ENCODE data around the gene CFAP46. TPM values are rescaled to one million over a fixed set of nuclear protein-coding genes. Genes with fewer than 3 reads are reported as not detected.

The CFAP46 gene
- total RNA-seq, 2 experiments from 2014 or later, result not detected

DNA sequence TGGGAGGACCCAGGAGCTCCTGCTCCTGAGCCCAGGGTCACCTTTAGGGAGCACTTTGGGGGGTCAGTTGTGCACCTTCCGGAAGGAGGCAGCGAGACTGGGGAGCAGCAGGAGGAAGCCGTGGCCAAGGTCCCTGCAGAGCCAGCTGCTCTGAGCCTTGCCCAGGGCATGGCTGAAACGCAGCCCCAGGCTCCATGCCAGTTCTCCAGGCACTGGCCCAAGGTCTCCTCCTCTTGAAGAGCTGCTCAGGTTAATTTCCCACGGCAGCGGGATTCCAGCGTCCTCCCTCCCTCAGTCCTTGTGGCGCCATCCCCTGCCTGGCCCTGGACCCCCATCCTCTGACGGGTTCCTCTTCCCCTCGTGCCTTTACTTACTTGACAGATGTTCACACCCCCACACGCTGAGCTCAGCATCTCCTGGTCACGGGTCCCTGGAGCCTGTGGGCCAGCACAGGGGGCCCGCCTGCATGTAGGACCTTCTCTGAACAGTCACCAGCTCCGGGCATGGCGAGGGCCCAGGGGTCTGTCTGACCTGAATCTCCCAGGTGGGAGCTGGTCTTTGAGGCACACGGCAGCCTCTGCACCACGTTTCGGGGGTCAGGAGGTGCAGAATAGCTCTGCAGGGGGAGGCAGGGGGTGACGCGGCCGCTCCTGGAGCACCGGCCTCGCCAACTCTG lies 16.7 kb upstream of the CFAP46 start:
- Histone ChIP-seq H3K9me2 (ENCODE audit: insufficient read depth, low read length) (no peaks in the 10 kb centered on the region), H3K4me1 (ENCODE audit: insufficient read depth, low read length, poor library complexity, severe bottlenecking) (peaks cover 5% of the 10 kb centered on the region), H3K9me3 (ENCODE audit: low read length) (no peaks in the 10 kb centered on the region), H3K4me3 (ENCODE audit: low read depth, low read length, poor library complexity, severe bottlenecking) (no peak overlapping the region), H3K36me3 (ENCODE audit: insufficient read depth, low read length) (no peaks in the 10 kb centered on the region), H3K4me2 (ENCODE audit: low read length) (no peak overlapping the region), H3K79me2 (ENCODE audit: insufficient read depth, low read depth, low read length) (no peaks in the 10 kb centered on the region), H4K20me1 (ENCODE audit: insufficient read depth, low read length) (no peaks in the 10 kb centered on the region), H2AFZ (ENCODE audit: low read length) (no peak overlapping the region), H3K27ac (ENCODE audit: low read depth, low read length, poor library complexity, severe bottlenecking) (no peak overlapping the region)
- intact Hi-C loops (cut with micrococcal nuclease; ENCODE audit: unreplicated experiment), result no loop called here
- DNase-seq (ENCODE audit: low spot score), result no peak
- BruUV-seq (replicated peaks), result no TSS peak
- ChIA-PET POLR2A (interaction anchor here (0.6 kb wide), 1 partner anchor 171 kb away, joined by 3 read pairs; no protein-coding TSS in a partner anchor), CTCF (ENCODE audit: unreplicated experiment) (no interaction called here)
- no peak for TF ChIP-seq EZH2phosphoT487 (IDR thresholded peaks at IDR 0.05; ENCODE audit: borderline replicate concordance, low read depth, low read length)
- TF ChIP-seq, protein P1, sequence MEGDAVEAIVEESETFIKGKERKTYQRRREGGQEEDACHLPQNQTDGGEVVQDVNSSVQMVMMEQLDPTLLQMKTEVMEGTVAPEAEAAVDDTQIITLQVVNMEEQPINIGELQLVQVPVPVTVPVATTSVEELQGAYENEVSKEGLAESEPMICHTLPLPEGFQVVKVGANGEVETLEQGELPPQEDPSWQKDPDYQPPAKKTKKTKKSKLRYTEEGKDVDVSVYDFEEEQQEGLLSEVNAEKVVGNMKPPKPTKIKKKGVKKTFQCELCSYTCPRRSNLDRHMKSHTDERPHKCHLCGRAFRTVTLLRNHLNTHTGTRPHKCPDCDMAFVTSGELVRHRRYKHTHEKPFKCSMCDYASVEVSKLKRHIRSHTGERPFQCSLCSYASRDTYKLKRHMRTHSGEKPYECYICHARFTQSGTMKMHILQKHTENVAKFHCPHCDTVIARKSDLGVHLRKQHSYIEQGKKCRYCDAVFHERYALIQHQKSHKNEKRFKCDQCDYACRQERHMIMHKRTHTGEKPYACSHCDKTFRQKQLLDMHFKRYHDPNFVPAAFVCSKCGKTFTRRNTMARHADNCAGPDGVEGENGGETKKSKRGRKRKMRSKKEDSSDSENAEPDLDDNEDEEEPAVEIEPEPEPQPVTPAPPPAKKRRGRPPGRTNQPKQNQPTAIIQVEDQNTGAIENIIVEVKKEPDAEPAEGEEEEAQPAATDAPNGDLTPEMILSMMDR (conservative IDR thresholded peaks at IDR 0.05; ENCODE audit: low read length), result no peak

DNA sequence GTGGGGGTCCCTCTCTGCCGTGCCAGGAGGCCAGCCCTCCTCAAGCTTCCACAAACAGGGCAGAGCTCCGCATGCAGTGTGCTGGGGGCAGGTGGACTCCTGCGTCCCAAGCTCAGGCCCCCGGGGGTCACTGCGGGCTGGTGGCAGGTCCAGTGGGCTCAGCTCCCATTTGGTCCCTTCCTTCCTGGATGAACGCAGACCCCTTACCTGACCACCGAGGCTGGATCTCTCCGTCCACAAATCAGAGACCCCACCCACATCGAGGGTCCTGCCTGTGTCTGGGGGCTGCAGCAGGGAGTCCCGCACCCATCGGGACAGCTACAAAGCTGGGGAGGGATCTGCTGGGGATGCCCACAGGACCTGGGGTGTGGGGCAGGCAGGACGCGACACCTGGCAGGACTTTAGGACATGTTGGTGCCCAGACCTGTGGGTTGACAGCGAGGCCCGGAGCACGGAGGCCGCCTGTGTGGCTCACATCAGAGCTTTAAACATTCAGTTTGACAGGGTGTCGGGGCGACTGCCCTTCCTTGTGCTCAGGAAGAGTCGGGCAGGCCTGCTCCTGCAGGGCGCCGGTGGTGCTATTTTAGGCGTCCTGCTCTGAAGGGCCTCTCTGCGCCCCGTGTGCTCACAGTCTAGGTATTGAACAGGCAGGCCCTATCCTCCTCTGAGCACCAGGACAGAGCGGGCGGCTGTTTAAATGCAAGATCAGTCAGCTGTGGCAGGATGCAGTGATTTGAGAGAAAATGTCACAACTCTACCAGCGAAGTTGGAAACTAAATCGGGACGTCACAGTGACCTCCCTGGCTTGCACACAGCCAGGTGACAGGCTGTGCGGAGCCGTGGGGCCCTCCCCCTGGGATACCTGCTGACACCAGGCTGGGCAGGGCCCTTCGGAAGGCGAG lies 15.9 kb upstream of the CFAP46 start:
- no peaks in the 10 kb centered on the region for H3K9me3 ChIP-seq (ENCODE audit: low read length)
- H3K27ac ChIP-seq (ENCODE audit: low read depth, low read length, poor library complexity, severe bottlenecking), result no peak overlapping the region
- no peak for TF ChIP-seq EZH2phosphoT487 (IDR thresholded peaks at IDR 0.05; ENCODE audit: borderline replicate concordance, low read depth, low read length)
- TF ChIP-seq, protein P1 (conservative IDR thresholded peaks at IDR 0.05; ENCODE audit: low read length), result no peak
- no peaks in the 10 kb centered on the region for H3K79me2 ChIP-seq (ENCODE audit: insufficient read depth, low read depth, low read length)
- BruUV-seq (replicated peaks), result no TSS peak
- no peaks in the 10 kb centered on the region for H4K20me1 ChIP-seq (ENCODE audit: insufficient read depth, low read length)
- ChIA-PET CTCF (ENCODE audit: unreplicated experiment) (no interaction called here), POLR2A (interaction anchor here (0.6 kb wide), 1 partner anchor 171 kb away, joined by 3 read pairs; no protein-coding TSS in a partner anchor)
- no peaks in the 10 kb centered on the region for H3K36me3 ChIP-seq (ENCODE audit: insufficient read depth, low read length)
- H2AFZ ChIP-seq (ENCODE audit: low read length), result no peak overlapping the region
- no peaks in the 10 kb centered on the region for H3K9me2 ChIP-seq (ENCODE audit: insufficient read depth, low read length)
- no peak overlapping the region for H3K4me2 ChIP-seq (ENCODE audit: low read length)
- H3K4me3 ChIP-seq (ENCODE audit: low read depth, low read length, poor library complexity, severe bottlenecking), result no peak overlapping the region
- H3K4me1 ChIP-seq (ENCODE audit: insufficient read depth, low read length, poor library complexity, severe bottlenecking), result peaks cover 5% of the 10 kb centered on the region
- intact Hi-C loops (cut with micrococcal nuclease; ENCODE audit: unreplicated experiment), result no loop called here
- DNase-seq (ENCODE audit: low spot score), result no peak
